ENCODE results near the gene FXYD6. TPM values are rescaled to one million over a fixed set of nuclear protein-coding genes. Genes with fewer than 3 reads are reported as not detected.

The FXYD6 gene
- total and polyA plus RNA-seq, 7 experiments from 2014 or later = 0.10 to 5.4 (median 0.98) TPM; not detected in 4

DNA sequence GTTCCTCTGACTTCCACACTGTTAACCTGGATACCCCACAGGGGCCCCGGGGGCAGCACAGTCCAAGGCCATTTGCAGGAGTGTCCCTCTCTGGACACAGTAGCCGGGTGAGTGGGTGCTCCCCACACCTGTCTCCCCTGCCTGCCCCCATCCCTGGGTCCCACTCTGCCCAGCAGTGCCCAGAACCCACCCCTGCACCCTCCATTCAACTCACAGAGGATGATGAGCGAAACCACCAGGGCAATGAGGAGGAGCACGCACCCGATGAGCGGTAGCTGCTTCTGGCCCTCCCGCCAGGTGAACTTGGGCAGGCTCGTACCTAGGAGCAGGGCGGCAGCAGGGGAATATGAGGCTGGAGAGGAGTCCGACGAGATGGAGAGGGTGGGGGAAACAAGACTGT is 40.5 kb upstream of the FXYD6 start:
- no peak overlapping the region for H3K4me3 Mint-ChIP-seq
- ATAC-seq (no peak), DNase-seq (no peak)
- Histone ChIP-seq H3K27ac (ENCODE audit: low read depth, low read length) (no peak overlapping the region), H3K4me1 (ENCODE audit: control insufficient read depth in 2 of 2, insufficient read depth in 2 of 2, low read length in 2 of 2) (no peaks in the 10 kb centered on the region), H3K4me3 (ENCODE audit: low read length) (no peak overlapping the region), H3K27me3 (ENCODE audit: control insufficient read depth in 2 of 2, insufficient read depth in 2 of 2, low read length in 2 of 2) (no peaks in the 10 kb centered on the region), H3K9me3 (ENCODE audit: control insufficient read depth in 2 of 3, low read length in 3 of 3) (no peaks in the 10 kb centered on the region), H3K36me3 (ENCODE audit: control insufficient read depth in 2 of 3, insufficient read depth in 3 of 3, low read length in 3 of 3) (no peaks in the 10 kb centered on the region)
- H3K4me1 Mint-ChIP-seq = peaks cover 0 to 20% (median 0%) of the 10 kb centered on the region in 7 donors
- intact Hi-C loops (cut with micrococcal nuclease) = no loop called here
- H3K36me3 Mint-ChIP-seq = no peaks in the 10 kb centered on the region
- peaks cover 0 to 2% (median 0%) of the 10 kb centered on the region in 5 donors for H3K27me3 Mint-ChIP-seq
- peaks cover 0 to 1% (median 0%) of the 10 kb centered on the region in 11 donors for H3K9me3 Mint-ChIP-seq
- POLR2A ChIA-PET = no interaction called here
- CTCF ChIA-PET = no interaction called here
- no peak overlapping the region for H3K27ac Mint-ChIP-seq

GRCh38 chr11:117915672-117916235 is 39.3 kb upstream of the FXYD6 start:
- Mint-ChIP-seq H3K4me3 (no peak overlapping the region), H3K9me3 (peaks cover 0 to 1% (median 0%) of the 10 kb centered on the region in 11 donors), H3K27me3 (peaks cover 0 to 2% (median 0%) of the 10 kb centered on the region in 5 donors), H3K36me3 (no peaks in the 10 kb centered on the region), H3K4me1 (peaks cover 0 to 20% (median 0%) of the 10 kb centered on the region in 7 donors), H3K27ac (no peak overlapping the region)
- Histone ChIP-seq H3K4me3 (ENCODE audit: low read length) (no peak overlapping the region), H3K27ac (ENCODE audit: low read depth, low read length) (no peak overlapping the region), H3K36me3 (ENCODE audit: control insufficient read depth in 2 of 3, insufficient read depth in 3 of 3, low read length in 3 of 3) (no peaks in the 10 kb centered on the region), H3K4me1 (ENCODE audit: control insufficient read depth in 2 of 2, insufficient read depth in 2 of 2, low read length in 2 of 2) (no peaks in the 10 kb centered on the region), H3K27me3 (ENCODE audit: control insufficient read depth in 2 of 2, insufficient read depth in 2 of 2, low read length in 2 of 2) (no peaks in the 10 kb centered on the region), H3K9me3 (ENCODE audit: control insufficient read depth in 2 of 3, low read length in 3 of 3) (no peaks in the 10 kb centered on the region)
- POLR2A ChIA-PET = interaction anchor here (0.6 kb wide), 1 partner anchor 661 kb away, joined by 3 read pairs; no protein-coding TSS in a partner anchor
- intact Hi-C loops (cut with micrococcal nuclease) = no loop called here
- ATAC-seq = no peak
- no peak for DNase-seq
- CTCF ChIA-PET = no interaction called here

GRCh38 chr11:117914991-117915618 is 38.6 kb upstream of the FXYD6 start:
- Histone ChIP-seq H3K36me3 (ENCODE audit: control insufficient read depth in 2 of 3, insufficient read depth in 3 of 3, low read length in 3 of 3) (no peaks in the 10 kb centered on the region), H3K27me3 (ENCODE audit: control insufficient read depth in 2 of 2, insufficient read depth in 2 of 2, low read length in 2 of 2) (no peaks in the 10 kb centered on the region), H3K4me3 (ENCODE audit: low read length) (no peak overlapping the region), H3K9me3 (ENCODE audit: control insufficient read depth in 2 of 3, low read length in 3 of 3) (no peaks in the 10 kb centered on the region), H3K4me1 (ENCODE audit: control insufficient read depth in 2 of 2, insufficient read depth in 2 of 2, low read length in 2 of 2) (no peaks in the 10 kb centered on the region), H3K27ac (ENCODE audit: low read depth, low read length) (no peak overlapping the region)
- Mint-ChIP-seq H3K9me3 (peaks cover 0 to 1% (median 0%) of the 10 kb centered on the region in 11 donors), H3K4me3 (no peak overlapping the region), H3K27me3 (peaks cover 0 to 2% (median 0%) of the 10 kb centered on the region in 5 donors), H3K27ac (peak overlapping the region in 1 of 9 donors; percentile 17), H3K4me1 (peaks cover 0 to 20% (median 0%) of the 10 kb centered on the region in 7 donors), H3K36me3 (no peaks in the 10 kb centered on the region)
- ATAC-seq (no peak), DNase-seq (no peak)
- ChIA-PET CTCF (interaction anchor here (1.2 to 1.6 kb wide), 2 partner anchors 31 to 71 kb away, joined by 3 to 6 read pairs; no protein-coding TSS in a partner anchor), POLR2A (no interaction called here)
- intact Hi-C loops (cut with micrococcal nuclease) = no loop called here

- ChIA-PET CTCF (interaction anchor here (1.2 to 1.6 kb wide), 2 partner anchors 32 to 70 kb away, joined by 3 to 6 read pairs; no protein-coding TSS in a partner anchor), POLR2A (no interaction called here)
- Histone ChIP-seq H3K27ac (ENCODE audit: low read depth, low read length) (no peak overlapping the region), H3K4me3 (ENCODE audit: low read length) (no peak overlapping the region), H3K9me3 (ENCODE audit: control insufficient read depth in 2 of 3, low read length in 3 of 3) (no peaks in the 10 kb centered on the region), H3K36me3 (ENCODE audit: control insufficient read depth in 2 of 3, insufficient read depth in 3 of 3, low read length in 3 of 3) (no peaks in the 10 kb centered on the region), H3K27me3 (ENCODE audit: control insufficient read depth in 2 of 2, insufficient read depth in 2 of 2, low read length in 2 of 2) (no peaks in the 10 kb centered on the region), H3K4me1 (ENCODE audit: control insufficient read depth in 2 of 2, insufficient read depth in 2 of 2, low read length in 2 of 2) (no peaks in the 10 kb centered on the region)
- peaks cover 0 to 2% (median 0%) of the 10 kb centered on the region in 5 donors for H3K27me3 Mint-ChIP-seq
- no peaks in the 10 kb centered on the region for H3K36me3 Mint-ChIP-seq
- intact Hi-C loops (cut with micrococcal nuclease) = no loop called here
- peaks cover 0 to 1% (median 0%) of the 10 kb centered on the region in 11 donors for H3K9me3 Mint-ChIP-seq
- DNase-seq (no peak), ATAC-seq (no peak)
- H3K4me3 Mint-ChIP-seq = no peak overlapping the region
- peaks cover 0 to 13% (median 0%) of the 10 kb centered on the region in 7 donors for H3K4me1 Mint-ChIP-seq
- H3K27ac Mint-ChIP-seq = no peak overlapping the region
Measured at GRCh38 chr11:117914398-117914761, 37.9 kb upstream of the FXYD6 start.

DNA sequence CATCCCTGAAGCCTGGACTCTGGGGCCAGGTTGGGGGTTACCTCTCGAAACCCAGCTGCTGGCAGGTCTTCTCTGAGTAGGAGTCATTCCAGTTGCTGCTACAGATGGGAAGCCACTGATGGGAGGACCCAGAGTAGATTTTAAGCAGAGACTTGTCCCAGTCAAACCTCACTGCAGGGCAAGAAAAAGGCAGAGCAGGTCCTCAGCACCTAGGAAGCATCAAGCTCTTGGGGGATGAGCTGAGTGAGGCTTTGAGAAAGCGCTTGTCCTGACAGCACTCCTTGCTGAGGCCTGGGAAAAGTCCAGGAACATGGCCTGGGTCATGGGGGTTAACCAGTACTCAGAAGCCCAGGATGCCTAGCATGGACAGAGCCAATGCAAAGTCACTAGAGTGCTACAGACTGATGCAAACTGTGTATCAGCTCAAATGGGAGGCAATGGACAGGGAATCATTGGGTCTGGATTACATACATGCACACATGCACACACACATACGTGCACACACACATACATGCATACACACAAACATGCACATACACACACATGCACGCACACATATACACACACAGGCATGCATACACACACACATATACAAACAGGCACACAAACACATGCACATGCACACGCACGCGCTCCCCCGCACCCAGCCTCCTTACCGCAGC is 37.4 kb upstream of the FXYD6 start:
- no peak for DNase-seq
- H3K27me3 ChIP-seq (ENCODE audit: control insufficient read depth in 2 of 2, insufficient read depth in 2 of 2, low read length in 2 of 2) = no peaks in the 10 kb centered on the region
- ATAC-seq = no peak
- no peaks in the 10 kb centered on the region for H3K9me3 ChIP-seq (ENCODE audit: control insufficient read depth in 2 of 3, low read length in 3 of 3)
- intact Hi-C loops (cut with micrococcal nuclease) = no loop called here
- H3K27ac ChIP-seq (ENCODE audit: low read depth, low read length) = no peak overlapping the region
- H3K4me3 ChIP-seq (ENCODE audit: low read length) = no peak overlapping the region
- Mint-ChIP-seq H3K9me3 (peaks cover 0 to 1% (median 0%) of the 10 kb centered on the region in 11 donors), H3K27me3 (peaks cover 0 to 2% (median 0%) of the 10 kb centered on the region in 5 donors), H3K36me3 (no peaks in the 10 kb centered on the region), H3K27ac (no peak overlapping the region), H3K4me3 (no peak overlapping the region), H3K4me1 (peaks cover 0 to 12% (median 0%) of the 10 kb centered on the region in 7 donors)
- H3K4me1 ChIP-seq (ENCODE audit: control insufficient read depth in 2 of 2, insufficient read depth in 2 of 2, low read length in 2 of 2) = no peaks in the 10 kb centered on the region
- ChIA-PET CTCF (interaction anchor here (1.2 to 1.6 kb wide), 2 partner anchors 33 to 70 kb away, joined by 3 to 6 read pairs; no protein-coding TSS in a partner anchor), POLR2A (no interaction called here)
- no peaks in the 10 kb centered on the region for H3K36me3 ChIP-seq (ENCODE audit: control insufficient read depth in 2 of 3, insufficient read depth in 3 of 3, low read length in 3 of 3)

- POLR2A ChIA-PET = no interaction called here
- no peak overlapping the region for H3K4me3 Mint-ChIP-seq
Measured at GRCh38 chr11:117912497-117912896, 36.0 kb upstream of the FXYD6 start.

More at GRCh38 chr11:117912497-117912896, 36.0 kb upstream of the FXYD6 start:
- no peaks in the 10 kb centered on the region for H3K4me1 ChIP-seq (ENCODE audit: control insufficient read depth in 2 of 2, insufficient read depth in 2 of 2, low read length in 2 of 2)
- H3K27me3 ChIP-seq (ENCODE audit: control insufficient read depth in 2 of 2, insufficient read depth in 2 of 2, low read length in 2 of 2) = no peaks in the 10 kb centered on the region
- Mint-ChIP-seq H3K27ac (peak overlapping the region in 1 of 9 donors; percentile 55), H3K4me1 (peaks cover 0 to 22% (median 0%) of the 10 kb centered on the region in 7 donors), H3K9me3 (peaks cover 0 to 1% (median 0%) of the 10 kb centered on the region in 11 donors), H3K36me3 (no peaks in the 10 kb centered on the region), H3K27me3 (peaks cover 0 to 4% (median 0%) of the 10 kb centered on the region in 5 donors)
- no peak for DNase-seq
- H3K27ac ChIP-seq (ENCODE audit: low read depth, low read length) = no peak overlapping the region
- no peaks in the 10 kb centered on the region for H3K9me3 ChIP-seq (ENCODE audit: control insufficient read depth in 2 of 3, low read length in 3 of 3)
- intact Hi-C loops (cut with micrococcal nuclease) = no loop called here
- ATAC-seq = no peak
- CTCF ChIA-PET = interaction anchor here (0.6 to 0.9 kb wide), 2 partner anchors 8 to 140 kb away, joined by 3 read pairs; no protein-coding TSS in a partner anchor
- no peaks in the 10 kb centered on the region for H3K36me3 ChIP-seq (ENCODE audit: control insufficient read depth in 2 of 3, insufficient read depth in 3 of 3, low read length in 3 of 3)
- no peak overlapping the region for H3K4me3 ChIP-seq (ENCODE audit: low read length)

Data from naive thymus-derived CD4-positive, alpha-beta T cell (primary cell).